Myocyte (in vitro differentiated cells): ENCODE data around the gene PPP1R11. TPM values are rescaled to one million over a fixed set of nuclear protein-coding genes. Genes with fewer than 3 reads are reported as not detected.

Experiments
- total RNA-seq: library from RNA; depleted of rRNA; stranded (reverse); fragments of >200 nt; gene quantifications from 2 replicates; pipeline ENCODE4 v1.2.3, GENCODE V29; 2014

PPP1R11 gene
- total RNA-seq, 1 donor from 2014 or later: 35.1 TPM

Other genes starting within 250 kb of the PPP1R11 start
- gene HLA-G, start 239.4 kb upstream of the PPP1R11 start, total RNA-seq: not detected in 2 replicates
- 1,062 and 1,076 TPM in 2 replicates for gene HLA-A, start 124.7 kb upstream of the PPP1R11 start, total RNA-seq
- gene POLR1H, start 5.9 kb upstream of the PPP1R11 start, total RNA-seq: 17.9 and 20.2 TPM in 2 replicates
- gene RNF39, start 8.6 kb downstream of the PPP1R11 start, total RNA-seq: not detected in 2 replicates
- not detected in 2 replicates for gene TRIM31, start 45.9 kb downstream of the PPP1R11 start, total RNA-seq
- gene TRIM40, start 68.9 kb downstream of the PPP1R11 start, total RNA-seq: not detected in 2 replicates
- gene TRIM10, start 94.0 kb downstream of the PPP1R11 start, total RNA-seq: not detected in 2 replicates
- gene TRIM15, start 96.3 kb downstream of the PPP1R11 start, total RNA-seq: not detected in 2 replicates
- gene TRIM26, start 146.2 kb downstream of the PPP1R11 start, total RNA-seq: 13.7 and 22.4 TPM in 2 replicates